ENCODE measurements around the gene OR2A5.

DNA sequence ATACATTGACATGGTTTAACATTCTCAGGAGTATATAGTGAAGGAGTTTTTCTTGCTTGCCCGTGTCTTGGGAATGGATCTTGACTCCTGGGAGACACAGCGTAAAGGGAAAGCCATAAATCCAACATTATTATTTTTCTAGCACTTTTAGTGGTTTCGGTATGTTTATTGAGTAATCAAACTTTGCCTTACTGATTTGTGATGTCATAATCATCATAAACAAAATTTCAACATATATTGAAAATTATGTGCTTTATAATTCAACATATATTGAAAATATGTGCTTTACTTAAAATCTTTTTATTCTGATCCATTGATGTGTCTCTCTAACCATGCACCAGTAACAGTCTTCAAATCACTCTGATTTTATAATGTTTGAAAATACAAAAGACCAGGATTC lies 20.2 kb upstream of the OR2A5 start:
- TF ChIP-seq, protein P1, sequence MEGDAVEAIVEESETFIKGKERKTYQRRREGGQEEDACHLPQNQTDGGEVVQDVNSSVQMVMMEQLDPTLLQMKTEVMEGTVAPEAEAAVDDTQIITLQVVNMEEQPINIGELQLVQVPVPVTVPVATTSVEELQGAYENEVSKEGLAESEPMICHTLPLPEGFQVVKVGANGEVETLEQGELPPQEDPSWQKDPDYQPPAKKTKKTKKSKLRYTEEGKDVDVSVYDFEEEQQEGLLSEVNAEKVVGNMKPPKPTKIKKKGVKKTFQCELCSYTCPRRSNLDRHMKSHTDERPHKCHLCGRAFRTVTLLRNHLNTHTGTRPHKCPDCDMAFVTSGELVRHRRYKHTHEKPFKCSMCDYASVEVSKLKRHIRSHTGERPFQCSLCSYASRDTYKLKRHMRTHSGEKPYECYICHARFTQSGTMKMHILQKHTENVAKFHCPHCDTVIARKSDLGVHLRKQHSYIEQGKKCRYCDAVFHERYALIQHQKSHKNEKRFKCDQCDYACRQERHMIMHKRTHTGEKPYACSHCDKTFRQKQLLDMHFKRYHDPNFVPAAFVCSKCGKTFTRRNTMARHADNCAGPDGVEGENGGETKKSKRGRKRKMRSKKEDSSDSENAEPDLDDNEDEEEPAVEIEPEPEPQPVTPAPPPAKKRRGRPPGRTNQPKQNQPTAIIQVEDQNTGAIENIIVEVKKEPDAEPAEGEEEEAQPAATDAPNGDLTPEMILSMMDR (conservative IDR thresholded peaks at IDR 0.05), result no peak
- TF ChIP-seq ZFX (IDR thresholded peaks at IDR 0.05), result no peak

Measured in C4-2B (cell line).